Measurements from ENCODE around the gene PRAMEF12.

Gene PRAMEF12

GRCh38 chr1:12748778-12749355, 24.7 kb upstream of the PRAMEF12 start:
- Histone ChIP-seq H3K4me3 (ENCODE audit: low read depth in 1 of 5, low read length in 5 of 5) (no peak overlapping the region), H3K36me3 (ENCODE audit: control insufficient read depth in 5 of 5, insufficient read depth in 5 of 5, low read length in 5 of 5) (no peaks in the 10 kb centered on the region), H3K9ac (ENCODE audit: low read length in 5 of 5) (no peak overlapping the region), H3K27ac (ENCODE audit: low read depth, low read length) (no peak overlapping the region), H3K4me1 (ENCODE audit: control insufficient read depth in 5 of 5, insufficient read depth in 5 of 5, low read length in 5 of 5) (peaks cover 0 to 25% (median 5%) of the 10 kb centered on the region in 5 donors), H3K27me3 (ENCODE audit: control insufficient read depth in 5 of 5, insufficient read depth in 4 of 5, low read length in 5 of 5) (no peaks in the 10 kb centered on the region), H3K9me3 (ENCODE audit: control insufficient read depth in 5 of 5, low read length in 5 of 5) (peaks cover 7 to 29% (median 20%) of the 10 kb centered on the region in 5 donors)

GRCh38 chr1:12754738-12755137, 18.8 kb upstream of the PRAMEF12 start:
- H3K27ac ChIP-seq (ENCODE audit: low read depth, low read length): no peak overlapping the region
- H3K27me3 ChIP-seq (ENCODE audit: control insufficient read depth in 5 of 5, insufficient read depth in 4 of 5, low read length in 5 of 5): peaks cover 0 to 11% (median 6%) of the 10 kb centered on the region in 5 donors
- peaks cover 0 to 9% (median 0%) of the 10 kb centered on the region in 5 donors for H3K4me1 ChIP-seq (ENCODE audit: control insufficient read depth in 5 of 5, insufficient read depth in 5 of 5, low read length in 5 of 5)

GRCh38 chr1:12756273-12756672, 17.3 kb upstream of the PRAMEF12 start:
- Histone ChIP-seq H3K27ac (ENCODE audit: low read depth, low read length) (no peak overlapping the region), H3K4me3 (ENCODE audit: low read depth in 1 of 5, low read length in 5 of 5) (no peak overlapping the region), H3K27me3 (ENCODE audit: control insufficient read depth in 5 of 5, insufficient read depth in 4 of 5, low read length in 5 of 5) (peaks cover 0 to 11% (median 8%) of the 10 kb centered on the region in 5 donors), H3K9ac (ENCODE audit: low read length in 5 of 5) (no peak overlapping the region), H3K36me3 (ENCODE audit: control insufficient read depth in 5 of 5, insufficient read depth in 5 of 5, low read length in 5 of 5) (no peaks in the 10 kb centered on the region), H3K9me3 (ENCODE audit: control insufficient read depth in 5 of 5, low read length in 5 of 5) (no peaks in the 10 kb centered on the region), H3K4me1 (ENCODE audit: control insufficient read depth in 5 of 5, insufficient read depth in 5 of 5, low read length in 5 of 5) (peaks cover 0 to 9% (median 0%) of the 10 kb centered on the region in 5 donors)

More at GRCh38 chr1:12754738-12755137, 18.8 kb upstream of the PRAMEF12 start:
- H3K4me3 ChIP-seq (ENCODE audit: low read depth in 1 of 5, low read length in 5 of 5): no peak overlapping the region
- peaks cover 0 to 5% (median under 1%) of the 10 kb centered on the region in 5 donors for H3K9me3 ChIP-seq (ENCODE audit: control insufficient read depth in 5 of 5, low read length in 5 of 5)
- H3K9ac ChIP-seq (ENCODE audit: low read length in 5 of 5): no peak overlapping the region
- H3K36me3 ChIP-seq (ENCODE audit: control insufficient read depth in 5 of 5, insufficient read depth in 5 of 5, low read length in 5 of 5): no peaks in the 10 kb centered on the region

GRCh38 chr1:12756768-12757413, 16.6 kb upstream of the PRAMEF12 start:
- H3K4me1 ChIP-seq (ENCODE audit: control insufficient read depth in 5 of 5, insufficient read depth in 5 of 5, low read length in 5 of 5): peaks cover 0 to 9% (median 0%) of the 10 kb centered on the region in 5 donors
- H3K4me3 ChIP-seq (ENCODE audit: low read depth in 1 of 5, low read length in 5 of 5): no peak overlapping the region
- H3K9me3 ChIP-seq (ENCODE audit: control insufficient read depth in 5 of 5, low read length in 5 of 5): no peaks in the 10 kb centered on the region
- H3K36me3 ChIP-seq (ENCODE audit: control insufficient read depth in 5 of 5, insufficient read depth in 5 of 5, low read length in 5 of 5): no peaks in the 10 kb centered on the region
- no peak overlapping the region for H3K27ac ChIP-seq (ENCODE audit: low read depth, low read length)
- H3K27me3 ChIP-seq (ENCODE audit: control insufficient read depth in 5 of 5, insufficient read depth in 4 of 5, low read length in 5 of 5): peaks cover 0 to 11% (median 9%) of the 10 kb centered on the region in 5 donors
- H3K9ac ChIP-seq (ENCODE audit: low read length in 5 of 5): no peak overlapping the region

GRCh38 chr1:12757836-12758235, 15.7 kb upstream of the PRAMEF12 start:
- Histone ChIP-seq H3K9ac (ENCODE audit: low read length in 5 of 5) (no peak overlapping the region), H3K4me3 (ENCODE audit: low read depth in 1 of 5, low read length in 5 of 5) (no peak overlapping the region), H3K27ac (ENCODE audit: low read depth, low read length) (no peak overlapping the region), H3K9me3 (ENCODE audit: control insufficient read depth in 5 of 5, low read length in 5 of 5) (no peaks in the 10 kb centered on the region), H3K27me3 (ENCODE audit: control insufficient read depth in 5 of 5, insufficient read depth in 4 of 5, low read length in 5 of 5) (peaks cover 0 to 11% (median 9%) of the 10 kb centered on the region in 5 donors), H3K4me1 (ENCODE audit: control insufficient read depth in 5 of 5, insufficient read depth in 5 of 5, low read length in 5 of 5) (peaks cover 0 to 5% (median 0%) of the 10 kb centered on the region in 5 donors), H3K36me3 (ENCODE audit: control insufficient read depth in 5 of 5, insufficient read depth in 5 of 5, low read length in 5 of 5) (no peaks in the 10 kb centered on the region)

GRCh38 chr1:12760256-12760795, 13.2 kb upstream of the PRAMEF12 start:
- no peak overlapping the region for H3K9ac ChIP-seq (ENCODE audit: low read length in 5 of 5)
- H3K4me1 ChIP-seq (ENCODE audit: control insufficient read depth in 5 of 5, insufficient read depth in 5 of 5, low read length in 5 of 5): no peaks in the 10 kb centered on the region
- H3K4me3 ChIP-seq (ENCODE audit: low read depth in 1 of 5, low read length in 5 of 5): no peak overlapping the region
- H3K36me3 ChIP-seq (ENCODE audit: control insufficient read depth in 5 of 5, insufficient read depth in 5 of 5, low read length in 5 of 5): no peaks in the 10 kb centered on the region
- peaks cover 0 to 11% (median 9%) of the 10 kb centered on the region in 5 donors for H3K27me3 ChIP-seq (ENCODE audit: control insufficient read depth in 5 of 5, insufficient read depth in 4 of 5, low read length in 5 of 5)
- H3K27ac ChIP-seq (ENCODE audit: low read depth, low read length): no peak overlapping the region
- no peaks in the 10 kb centered on the region for H3K9me3 ChIP-seq (ENCODE audit: control insufficient read depth in 5 of 5, low read length in 5 of 5)

GRCh38 chr1:12761781-12762180, 11.8 kb upstream of the PRAMEF12 start:
- H3K36me3 ChIP-seq (ENCODE audit: control insufficient read depth in 5 of 5, insufficient read depth in 5 of 5, low read length in 5 of 5): no peaks in the 10 kb centered on the region
- no peak overlapping the region for H3K4me3 ChIP-seq (ENCODE audit: low read depth in 1 of 5, low read length in 5 of 5)
- no peaks in the 10 kb centered on the region for H3K9me3 ChIP-seq (ENCODE audit: control insufficient read depth in 5 of 5, low read length in 5 of 5)
- peaks cover 0 to 9% (median 8%) of the 10 kb centered on the region in 5 donors for H3K27me3 ChIP-seq (ENCODE audit: control insufficient read depth in 5 of 5, insufficient read depth in 4 of 5, low read length in 5 of 5)
- H3K4me1 ChIP-seq (ENCODE audit: control insufficient read depth in 5 of 5, insufficient read depth in 5 of 5, low read length in 5 of 5): no peaks in the 10 kb centered on the region
- no peak overlapping the region for H3K9ac ChIP-seq (ENCODE audit: low read length in 5 of 5)
- H3K27ac ChIP-seq (ENCODE audit: low read depth, low read length): no peak overlapping the region

- Histone ChIP-seq H3K9ac (ENCODE audit: low read length in 5 of 5) (no peak overlapping the region), H3K4me3 (ENCODE audit: low read depth in 1 of 5, low read length in 5 of 5) (no peak overlapping the region), H3K9me3 (ENCODE audit: control insufficient read depth in 5 of 5, low read length in 5 of 5) (no peaks in the 10 kb centered on the region), H3K27me3 (ENCODE audit: control insufficient read depth in 5 of 5, insufficient read depth in 4 of 5, low read length in 5 of 5) (peaks cover 0 to 9% (median 8%) of the 10 kb centered on the region in 5 donors), H3K4me1 (ENCODE audit: control insufficient read depth in 5 of 5, insufficient read depth in 5 of 5, low read length in 5 of 5) (no peaks in the 10 kb centered on the region), H3K27ac (ENCODE audit: low read depth, low read length) (no peak overlapping the region), H3K36me3 (ENCODE audit: control insufficient read depth in 5 of 5, insufficient read depth in 5 of 5, low read length in 5 of 5) (no peaks in the 10 kb centered on the region)
Observed at GRCh38 chr1:12762766-12763165, 10.8 kb upstream of the PRAMEF12 start.

GRCh38 chr1:12763479-12763878, 10.1 kb upstream of the PRAMEF12 start:
- no peaks in the 10 kb centered on the region for H3K4me1 ChIP-seq (ENCODE audit: control insufficient read depth in 5 of 5, insufficient read depth in 5 of 5, low read length in 5 of 5)
- H3K9me3 ChIP-seq (ENCODE audit: control insufficient read depth in 5 of 5, low read length in 5 of 5): no peaks in the 10 kb centered on the region
- no peak overlapping the region for H3K9ac ChIP-seq (ENCODE audit: low read length in 5 of 5)
- no peak overlapping the region for H3K4me3 ChIP-seq (ENCODE audit: low read depth in 1 of 5, low read length in 5 of 5)
- no peak overlapping the region for H3K27ac ChIP-seq (ENCODE audit: low read depth, low read length)
- peaks cover 0 to 9% (median 8%) of the 10 kb centered on the region in 5 donors for H3K27me3 ChIP-seq (ENCODE audit: control insufficient read depth in 5 of 5, insufficient read depth in 4 of 5, low read length in 5 of 5)
- no peaks in the 10 kb centered on the region for H3K36me3 ChIP-seq (ENCODE audit: control insufficient read depth in 5 of 5, insufficient read depth in 5 of 5, low read length in 5 of 5)

- H3K27me3 ChIP-seq (ENCODE audit: control insufficient read depth in 5 of 5, insufficient read depth in 4 of 5, low read length in 5 of 5): peaks cover 0 to 12% (median 7%) of the 10 kb centered on the region in 5 donors
- no peaks in the 10 kb centered on the region for H3K36me3 ChIP-seq (ENCODE audit: control insufficient read depth in 5 of 5, insufficient read depth in 5 of 5, low read length in 5 of 5)
- H3K9me3 ChIP-seq (ENCODE audit: control insufficient read depth in 5 of 5, low read length in 5 of 5): no peaks in the 10 kb centered on the region
- no peak overlapping the region for H3K4me3 ChIP-seq (ENCODE audit: low read depth in 1 of 5, low read length in 5 of 5)
- no peak overlapping the region for H3K27ac ChIP-seq (ENCODE audit: low read depth, low read length)
- H3K9ac ChIP-seq (ENCODE audit: low read length in 5 of 5): no peak overlapping the region
- no peaks in the 10 kb centered on the region for H3K4me1 ChIP-seq (ENCODE audit: control insufficient read depth in 5 of 5, insufficient read depth in 5 of 5, low read length in 5 of 5)
Observed at GRCh38 chr1:12764016-12764415, 9.5 kb upstream of the PRAMEF12 start.

Data from subcutaneous abdominal adipose tissue (tissue), 5 donors.